ENCODE results near the gene AAR2. TPM values are rescaled to one million over a fixed set of nuclear protein-coding genes. Genes with fewer than 3 reads are reported as not detected.

Gene AAR2
- total RNA-seq, 1 donor from 2014 or later = 24.6 TPM

- no peak for TF ChIP-seq CTCF (IDR thresholded peaks at IDR 0.05)
- peaks cover 9% of the 10 kb centered on the region for H3K4me1 Mint-ChIP-seq (ENCODE audit: low read depth)
- no peak overlapping the region for H3K4me3 Mint-ChIP-seq (ENCODE audit: unreplicated experiment)
- no peaks in the 10 kb centered on the region for H3K9me3 Mint-ChIP-seq (ENCODE audit: low read depth)
- no peak overlapping the region for H3K27ac Mint-ChIP-seq (ENCODE audit: unreplicated experiment)
- DNase-seq (ENCODE audit: low spot score) = no peak
- H3K27me3 Mint-ChIP-seq (ENCODE audit: low read depth) = no peaks in the 10 kb centered on the region
- H3K36me3 Mint-ChIP-seq (ENCODE audit: low read depth) = peaks cover 25% of the 10 kb centered on the region
Measured at GRCh38 chr20:36253036-36253435, 16.8 kb downstream of the AAR2 start.

GRCh38 chr20:36254076-36254475 is 17.8 kb downstream of the AAR2 start:
- no peak for TF ChIP-seq CTCF (IDR thresholded peaks at IDR 0.05)
- DNase-seq (ENCODE audit: low spot score) = no peak
- Mint-ChIP-seq H3K27me3 (ENCODE audit: low read depth) (no peaks in the 10 kb centered on the region), H3K4me3 (ENCODE audit: unreplicated experiment) (no peak overlapping the region), H3K4me1 (ENCODE audit: low read depth) (peaks cover 9% of the 10 kb centered on the region), H3K36me3 (ENCODE audit: low read depth) (peaks cover 18% of the 10 kb centered on the region), H3K9me3 (ENCODE audit: low read depth) (no peaks in the 10 kb centered on the region), H3K27ac (ENCODE audit: unreplicated experiment) (no peak overlapping the region)

GRCh38 chr20:36255445-36255844 is 19.2 kb downstream of the AAR2 start:
- peaks cover 14% of the 10 kb centered on the region for H3K36me3 Mint-ChIP-seq (ENCODE audit: low read depth)
- TF ChIP-seq CTCF (IDR thresholded peaks at IDR 0.05) = no peak
- H3K9me3 Mint-ChIP-seq (ENCODE audit: low read depth) = no peaks in the 10 kb centered on the region
- no peak for DNase-seq (ENCODE audit: low spot score)
- H3K4me1 Mint-ChIP-seq (ENCODE audit: low read depth) = peaks cover 2% of the 10 kb centered on the region
- H3K27me3 Mint-ChIP-seq (ENCODE audit: low read depth) = no peaks in the 10 kb centered on the region
- H3K27ac Mint-ChIP-seq (ENCODE audit: unreplicated experiment) = no peak overlapping the region
- H3K4me3 Mint-ChIP-seq (ENCODE audit: unreplicated experiment) = no peak overlapping the region

GRCh38 chr20:36259177-36260061 is 23.1 kb downstream of the AAR2 start:
- Mint-ChIP-seq H3K4me1 (ENCODE audit: low read depth) (no peaks in the 10 kb centered on the region), H3K9me3 (ENCODE audit: low read depth) (no peaks in the 10 kb centered on the region), H3K36me3 (ENCODE audit: low read depth) (peaks cover 6% of the 10 kb centered on the region), H3K27ac (ENCODE audit: unreplicated experiment) (peak overlapping the region; percentile 45), H3K4me3 (ENCODE audit: unreplicated experiment) (no peak overlapping the region), H3K27me3 (ENCODE audit: low read depth) (no peaks in the 10 kb centered on the region)
- no peak for DNase-seq (ENCODE audit: low spot score)
- no peak for TF ChIP-seq CTCF (IDR thresholded peaks at IDR 0.05)

DNA sequence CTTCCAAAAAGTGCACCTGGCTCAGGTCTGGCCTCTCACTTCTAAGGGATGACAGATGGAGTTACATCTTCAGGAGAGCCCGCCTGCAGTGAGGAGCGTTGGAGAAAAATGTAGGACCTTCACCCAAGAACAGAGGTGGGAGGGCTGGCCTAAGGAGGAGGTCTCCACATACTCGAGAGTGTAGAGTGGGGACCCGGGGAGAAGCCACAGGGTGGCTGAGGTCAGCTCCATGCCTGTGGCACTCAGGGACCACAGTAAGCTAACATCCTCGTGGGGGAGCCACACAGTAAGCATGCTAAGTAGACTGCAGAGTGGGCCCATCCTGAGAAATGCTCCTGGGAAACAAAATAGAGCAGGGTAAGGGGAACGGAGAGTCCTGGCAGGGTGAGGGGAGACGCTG is 24.0 kb downstream of the AAR2 start:
- Mint-ChIP-seq H3K36me3 (ENCODE audit: low read depth) (peaks cover 6% of the 10 kb centered on the region), H3K27me3 (ENCODE audit: low read depth) (no peaks in the 10 kb centered on the region), H3K4me3 (ENCODE audit: unreplicated experiment) (no peak overlapping the region), H3K9me3 (ENCODE audit: low read depth) (no peaks in the 10 kb centered on the region), H3K4me1 (ENCODE audit: low read depth) (no peaks in the 10 kb centered on the region), H3K27ac (ENCODE audit: unreplicated experiment) (no peak overlapping the region)
- no peak for DNase-seq (ENCODE audit: low spot score)
- TF ChIP-seq CTCF (IDR thresholded peaks at IDR 0.05) = no peak

All from chondrocyte (in vitro differentiated cells).